H1 (cell line): Measurements from ENCODE around the gene RAI14. TPM values are rescaled to one million over a fixed set of nuclear protein-coding genes. Genes with fewer than 3 reads are reported as not detected.
A peak's percentile ranks its signal among the peaks of the same experiment; 100 is the strongest.

ENCODE experiments used
- CTCF ChIA-PET: fragments of 300-600 bp; sonication (Branson Sonifier 250); formaldehyde crosslinking; loops from one replicate; lab custom pipeline; 2021; ENCODE audit not compliant: partially characterized antibody; lab: Charles Lee
- POLR2A ChIA-PET: fragments of 300-600 bp; sonication (Branson Sonifier 250); formaldehyde crosslinking; loops from one replicate; lab custom pipeline; 2021; ENCODE audit warnings: inconsistent platforms; ENCODE audit not compliant: partially characterized antibody; lab: Charles Lee
- DNase-seq, 2 experiments: peaks; one replicate each; pipeline versions ENCODE4 v3.0.0 to v3.0.0-alpha.2; 2010 to 2022; ENCODE audit warnings: low spot score in 2 of 2, low read depth in 1 of 2, mixed read lengths in 1 of 2
- FAIRE-seq: peaks from 2 replicates; lab custom pipeline; 2011; peaks lifted over from hg19 to GRCh38; lab: Jason Lieb, UNC
- H2AFZ ChIP-seq: 2 replicates; pipeline ENCODE4 v1.8.1; 2012; ENCODE audit warnings: low read length, inconsistent platforms
- H2AK5ac ChIP-seq: 2 replicates; pipeline ENCODE4 v1.6.1; 2013; ENCODE audit warnings: low read depth, low read length
- H2BK120ac ChIP-seq: replicated peaks from 2 replicates; pipeline ENCODE3; 2013; ENCODE audit warnings: low read depth, low read length, inconsistent platforms
- H2BK12ac ChIP-seq: 2 replicates; pipeline ENCODE4 v1.6.1; 2013; ENCODE audit warnings: low read depth, low read length
- H2BK15ac ChIP-seq: 2 replicates; pipeline ENCODE4 v1.6.1; 2013; ENCODE audit warnings: low read length
- H2BK20ac ChIP-seq: 2 replicates; pipeline ENCODE4 v1.6.1; 2013; ENCODE audit warnings: low read length
- H2BK5ac ChIP-seq: 2 replicates; pipeline ENCODE4 v1.6.1; 2013; ENCODE audit warnings: low read depth, low read length
- H3K14ac ChIP-seq: 2 replicates; pipeline ENCODE4 v1.6.1; 2013; ENCODE audit warnings: inconsistent platforms; ENCODE audit not compliant: insufficient read length
- H3K18ac ChIP-seq: 2 replicates; pipeline ENCODE4 v1.6.1; 2013; ENCODE audit warnings: low read length; ENCODE audit errors: extremely low read depth
- H3K23ac ChIP-seq: 2 replicates; pipeline ENCODE4 v1.6.1; 2013; ENCODE audit warnings: inconsistent platforms; ENCODE audit not compliant: insufficient read length
- H3K23me2 ChIP-seq: 2 replicates; pipeline ENCODE4 v1.6.1; 2013; ENCODE audit warnings: low read depth, low read length
- H3K27ac ChIP-seq: 2 replicates; pipeline ENCODE4 v1.6.1; 2011; ENCODE audit warnings: low read depth, low read length, inconsistent platforms
- H3K27me3 ChIP-seq, 4 experiments: replicated peaks in 1 of 4; 1 replicate in 1 of 4; 2 replicates in 3 of 4; pipeline versions ENCODE4 v1.6.1 to v1.8.1; 2011 to 2013; ENCODE audit warnings: low read length in 3 of 4, mild to moderate bottlenecking in 3 of 4, inconsistent platforms in 2 of 4, mixed read lengths in 2 of 4, moderate library complexity in 1 of 4; ENCODE audit not compliant: control insufficient read depth in 3 of 4, insufficient read depth in 3 of 4; ENCODE audit errors: extremely low read depth in 1 of 4
- H3K36me3 ChIP-seq, 4 experiments: 2 replicates each; pipeline versions ENCODE4 v1.6.1 to v1.8.1; 2011 to 2013; ENCODE audit warnings: mild to moderate bottlenecking in 4 of 4, low read length in 3 of 4, moderate library complexity in 2 of 4, control low read depth in 1 of 4, inconsistent platforms in 1 of 4; ENCODE audit not compliant: insufficient read depth in 4 of 4, control insufficient read depth in 2 of 4
- H3K4ac ChIP-seq: replicated peaks from 2 replicates; pipeline ENCODE3; 2013; ENCODE audit warnings: low read length, low read depth, mixed read lengths, inconsistent platforms; ENCODE audit not compliant: insufficient read length
- H3K4me1 ChIP-seq, 4 experiments: replicated peaks in 1 of 4; 1 replicate in 1 of 4; 2 replicates in 3 of 4; pipeline versions ENCODE4 v1.6.1 to v1.8.1; 2011 to 2013; ENCODE audit warnings: low read length in 3 of 4, inconsistent platforms in 2 of 4, mixed read lengths in 1 of 4; ENCODE audit not compliant: insufficient read depth in 4 of 4, control insufficient read depth in 3 of 4
- H3K4me2 ChIP-seq, 2 experiments: 2 replicates each; pipeline versions ENCODE4 v1.6.1 to v1.8.1; 2011 to 2013; ENCODE audit warnings: low read depth in 2 of 2, low read length in 2 of 2, control low read depth in 1 of 2, inconsistent platforms in 1 of 2, mild to moderate bottlenecking in 1 of 2; ENCODE audit not compliant: insufficient read depth in 1 of 2
- H3K4me3 ChIP-seq, 4 experiments: fragments of 200-600, 300-600 bp in 1 of 4; sonication (generic), shearing (Covaris generic), sonication (Bioruptor Twin) in 1 of 4; 2 replicates each; pipeline versions ENCODE4 v1.5.1 to v1.8.1; 2011 to 2016; ENCODE audit warnings: low read length in 4 of 4, low read depth in 3 of 4, control low read depth in 2 of 4, inconsistent platforms in 2 of 4, mild to moderate bottlenecking in 2 of 4, mixed read lengths in 1 of 4, moderate library complexity in 1 of 4; ENCODE audit not compliant: insufficient read depth in 2 of 4; ENCODE audit errors: extremely low read depth in 1 of 4
- H3K56ac ChIP-seq: replicated peaks from 2 replicates; pipeline ENCODE3; 2013; ENCODE audit warnings: low read depth, mild to moderate bottlenecking, mixed read lengths, low read length, inconsistent platforms; ENCODE audit not compliant: insufficient read length
- H3K79me1 ChIP-seq: 2 replicates; pipeline ENCODE4 v1.6.1; 2013; ENCODE audit warnings: low read depth, low read length, control low read depth
- H3K79me2 ChIP-seq, 2 experiments: 2 replicates each; pipeline versions ENCODE4 v1.6.1 to v1.8.1; 2012 to 2013; ENCODE audit warnings: low read length in 2 of 2, mild to moderate bottlenecking in 2 of 2, inconsistent platforms in 1 of 2; ENCODE audit not compliant: insufficient read depth in 2 of 2, control insufficient read depth in 1 of 2
- H3K9ac ChIP-seq, 4 experiments: replicated peaks in 1 of 4; 1 replicate in 1 of 4; 2 replicates in 3 of 4; pipeline versions ENCODE4 v1.6.1 to v1.8.1; 2011 to 2013; ENCODE audit warnings: low read depth in 3 of 4, low read length in 3 of 4, control low read depth in 2 of 4, mild to moderate bottlenecking in 2 of 4, moderate library complexity in 2 of 4, inconsistent platforms in 1 of 4; ENCODE audit errors: extremely low read depth in 1 of 4
- H3K9me3 ChIP-seq, 2 experiments: 2 replicates each; pipeline versions ENCODE4 v1.6.1 to v1.8.1; 2012 to 2013; ENCODE audit warnings: mild to moderate bottlenecking in 2 of 2, moderate library complexity in 2 of 2, control low read depth in 1 of 2, inconsistent platforms in 1 of 2, low read depth in 1 of 2, low read length in 1 of 2, mixed read lengths in 1 of 2; ENCODE audit not compliant: insufficient read depth in 2 of 2
- H4K20me1 ChIP-seq, 2 experiments: replicated peaks in 1 of 2; 2 replicates each; pipeline versions ENCODE3 to v1.8.1; 2011 to 2013; ENCODE audit warnings: inconsistent platforms in 2 of 2, low read length in 2 of 2, mild to moderate bottlenecking in 1 of 2; ENCODE audit not compliant: insufficient read depth in 2 of 2, control insufficient read depth in 1 of 2
- H4K5ac ChIP-seq: 2 replicates; pipeline ENCODE4 v1.6.1; 2013; ENCODE audit warnings: low read length, low read depth, mixed read lengths, inconsistent platforms; ENCODE audit not compliant: insufficient read length
- H4K8ac ChIP-seq: 2 replicates; pipeline ENCODE4 v1.8.0; 2013; ENCODE audit warnings: mild to moderate bottlenecking, moderate library complexity, low read length, inconsistent platforms; ENCODE audit not compliant: insufficient read depth; ENCODE audit errors: extremely low read depth
- H4K91ac ChIP-seq: replicated peaks from 2 replicates; pipeline ENCODE3; 2013; ENCODE audit warnings: low read length, mixed read lengths, inconsistent platforms; ENCODE audit not compliant: insufficient read length
- CEBPB ChIP-seq: IDR thresholded peaks from 2 replicates; pipeline ENCODE4 v1.6.1; 2012; ENCODE audit warnings: low read depth, low read length
- CHD1 ChIP-seq: IDR thresholded peaks from 2 replicates; pipeline ENCODE4 v1.6.1; 2012; ENCODE audit warnings: low read depth, low read length, improper control_type of control experiment
- EGR1 ChIP-seq: IDR thresholded peaks from 2 replicates; pipeline ENCODE4 v1.6.1; 2011; ENCODE audit warnings: low read depth, low read length, borderline replicate concordance
- RBBP5 ChIP-seq: IDR thresholded peaks from 2 replicates; pipeline ENCODE4 v1.7.1; 2012; ENCODE audit warnings: low read depth, mild to moderate bottlenecking, inconsistent platforms, low read length, moderate library complexity, borderline replicate concordance
- USF2 ChIP-seq: IDR thresholded peaks from 2 replicates; pipeline ENCODE4 v1.6.1; 2011; ENCODE audit warnings: low read length, improper control_type of control experiment
- WGBS, 2 experiments: shearing (Covaris generic) in 1 of 2; methylation state at CpG; one replicate each; pipeline versions ENCODE4 v1.1.6 to v1.1.7; 2013 to 2015; ENCODE audit warnings: low lambda C conversion rate in 2 of 2, mixed read lengths in 2 of 2, inconsistent platforms in 1 of 2, low coverage in 1 of 2, missing lambda C conversion rate in 1 of 2; ENCODE audit not compliant: insufficient replicate concordance in 2 of 2, insufficient coverage in 1 of 2, insufficient read length in 1 of 2; ENCODE audit errors: extremely low coverage in 1 of 2, missing lambda C conversion rate in 1 of 2; 5-methylcytosine and 5-hydroxymethylcytosine counted together
- polyA plus RNA-seq, 7 experiments: library from polyadenylated mRNA; depleted of rRNA in 3 of 7; stranded (reverse) in 5 of 7; unstranded in 2 of 7; fragments of >200 nt in 5 of 7; fragments of 200-250 nt in 2 of 7; gene quantifications; 1 replicate in 5 of 7; 2 replicates in 1 of 7; 4 replicates in 1 of 7; pipeline versions ENCODE4 v1.2.1 to v1.2.3, GENCODE V29; 2011 to 2013; ENCODE audit warnings: missing spikeins in 2 of 7, mixed read lengths in 2 of 7
- total RNA-seq: library from RNA; stranded (reverse); fragmentation: NEBNext Ultra II Directional; extraction: Animal tissue kit (Norgen Biotek cat#: 25700); gene quantifications from 2 replicates; pipeline ENCODE4 v1.2.1, GENCODE V29; 2021

The RAI14 gene
- total and polyA plus RNA-seq, 2 of the 8 experiments (the other 6 are each of a cell fraction or from before 2014, with no cell fraction given): 48.4 to 210 TPM

GRCh38 chr5:34690301-34690700, 34.2 kb downstream of the RAI14 start:
- Histone ChIP-seq H3K36me3 (peaks cover 2 to 33% (median 17%) of the 10 kb centered on the region in 4 experiments; a peak in 7 of 8 replicates), H3K4me3 (0 out of 8 replicates have a peak overlapping the region, but pooled peaks of 1 of the 4 experiments have one; percentile 1), H4K8ac (no peak overlapping the region), H3K27ac (0 out of 2 replicates have a peak overlapping the region, but pooled peaks have one; percentile 17), H3K23ac (no peak overlapping the region), H3K56ac (no peak overlapping the region), H3K9ac (no peak overlapping the region), H3K23me2 (no peaks in the 10 kb centered on the region; the same call in 1 of the 2 replicates), H2BK5ac (no peak overlapping the region), H4K91ac (no peak overlapping the region), H4K5ac (no peak overlapping the region), H3K79me2 (peaks cover 16 to 98% of the 10 kb centered on the region in 2 experiments), H2AK5ac (no peak overlapping the region), H3K18ac (no peak overlapping the region), H4K20me1 (peaks cover 4 to 11% of the 10 kb centered on the region in 2 experiments), H2BK15ac (no peak overlapping the region), H3K14ac (no peak overlapping the region), H3K79me1 (no peaks in the 10 kb centered on the region; the same call in 1 of the 2 replicates), H3K4me2 (no peak overlapping the region), H2BK20ac (no peak overlapping the region), H2BK120ac (no peak overlapping the region), H3K27me3 (no peaks in the 10 kb centered on the region), H2AFZ (no peak overlapping the region), H3K4me1 (peaks cover 2 to 16% (median 13%) of the 10 kb centered on the region in 4 experiments; a peak in 6 of 7 replicates), H3K4ac (no peak overlapping the region), H2BK12ac (no peak overlapping the region), H3K9me3 (no peaks in the 10 kb centered on the region)
- 71% methylated on average over 8 of the region's 8 CpGs; no CpG with 5 or more reads in 1 of the 2 experiments for WGBS, 2 experiments
- CTCF ChIA-PET: interaction anchor here (0.9 to 1.7 kb wide), 2 partner anchors 9 to 20 kb away, joined by 3 to 8 read pairs; no protein-coding TSS in a partner anchor
- POLR2A ChIA-PET: no interaction called here
- FAIRE-seq: no peak
- no peak for DNase-seq
- TF ChIP-seq RBBP5: no peak
- no peak for TF ChIP-seq CEBPB
- TF ChIP-seq EGR1: no peak
- TF ChIP-seq USF2: no peak
- TF ChIP-seq CHD1: no peak
